HG03457 (cell line): ENCODE data around the gene ZDHHC3.

ENCODE experiments used
- ATAC-seq: cut with Tn5 transposase; IDR thresholded peaks from one replicate; pipeline ENCODE4 v1.9.1; 2021; ENCODE audit warnings: moderate number of reproducible peaks; ENCODE audit not compliant: unreplicated experiment

ZDHHC3 gene

DNA sequence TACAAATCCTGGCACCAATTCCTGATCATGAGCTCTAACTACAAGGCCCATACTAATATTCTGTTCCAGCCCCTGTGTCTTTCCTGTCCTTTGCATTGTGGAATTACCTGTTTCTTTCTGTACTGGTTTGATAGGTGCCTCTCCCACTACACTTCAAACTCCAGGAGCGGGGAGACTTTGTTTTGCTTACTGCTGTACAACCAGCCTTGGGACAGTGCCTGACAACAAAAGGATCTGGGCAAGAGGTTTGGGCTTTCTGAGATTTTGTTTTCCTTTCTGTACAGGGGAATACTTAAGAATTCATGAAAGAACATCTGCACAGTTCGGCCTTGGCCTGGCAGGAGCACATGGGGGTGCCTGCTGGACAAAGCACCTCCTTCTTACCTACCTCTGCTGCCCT, 45.1 kb downstream of the ZDHHC3 start:
- ATAC-seq = no peak

DNA sequence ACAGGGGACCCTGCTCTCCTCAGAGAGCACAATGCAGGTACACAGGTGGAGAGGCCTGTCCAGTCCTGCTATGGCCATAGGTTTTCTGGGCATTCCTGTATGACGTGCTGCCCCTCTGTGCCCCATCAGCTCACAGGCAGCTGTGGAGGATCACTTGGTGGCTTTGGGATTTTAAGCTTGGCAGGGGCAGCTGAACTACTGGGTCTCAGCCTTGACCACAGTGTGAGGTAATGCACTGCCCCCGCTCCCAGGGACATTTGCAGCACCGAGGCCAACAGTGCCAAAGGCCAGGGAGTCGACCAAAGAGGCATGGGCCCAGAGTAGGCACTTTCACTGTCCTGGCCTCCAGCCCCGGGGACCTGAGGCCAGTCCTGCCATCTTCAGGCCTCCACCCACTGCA, 46.2 kb downstream of the ZDHHC3 start:
- no peak for ATAC-seq

DNA sequence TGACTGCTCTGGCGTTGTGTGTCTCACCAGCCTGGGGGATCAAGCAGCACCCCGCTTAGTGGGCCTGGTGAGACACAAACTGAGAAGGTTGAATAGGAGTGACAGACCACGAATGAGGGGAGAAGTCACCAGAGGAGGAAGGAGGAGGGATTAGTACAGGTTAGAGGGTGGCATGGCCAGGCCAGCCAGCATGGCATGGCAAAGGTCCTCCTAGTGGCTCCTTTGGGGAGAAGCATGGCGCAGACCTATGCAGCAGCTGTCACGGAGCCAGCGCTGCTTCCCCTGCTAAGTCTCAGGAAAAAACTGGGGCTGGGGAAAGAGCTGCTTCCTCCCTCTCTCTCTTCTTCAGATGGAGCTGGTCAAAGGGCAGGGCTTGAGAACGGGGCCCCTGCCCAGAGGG, 48.6 kb downstream of the ZDHHC3 start:
- ATAC-seq = no peak

DNA sequence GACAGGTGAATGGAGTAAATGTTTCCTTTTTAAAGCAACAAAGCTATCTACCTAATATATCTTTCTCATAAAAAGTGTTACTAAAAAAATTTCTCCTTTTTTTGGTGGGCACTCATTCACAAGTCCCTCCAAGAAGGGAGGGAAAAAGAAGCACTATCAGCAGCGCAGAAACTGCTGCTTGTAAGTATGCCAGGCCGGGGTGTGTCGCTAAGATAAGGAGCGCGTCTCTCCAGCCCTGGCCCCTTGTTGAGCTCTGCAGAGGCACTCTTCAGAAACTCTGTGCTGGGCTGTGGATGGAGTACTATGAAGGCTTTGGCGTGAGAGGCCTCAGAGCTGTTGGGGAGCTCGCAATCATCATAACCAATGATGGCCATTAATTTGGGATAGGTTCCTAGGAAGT, 49.1 kb downstream of the ZDHHC3 start:
- no peak for ATAC-seq

DNA sequence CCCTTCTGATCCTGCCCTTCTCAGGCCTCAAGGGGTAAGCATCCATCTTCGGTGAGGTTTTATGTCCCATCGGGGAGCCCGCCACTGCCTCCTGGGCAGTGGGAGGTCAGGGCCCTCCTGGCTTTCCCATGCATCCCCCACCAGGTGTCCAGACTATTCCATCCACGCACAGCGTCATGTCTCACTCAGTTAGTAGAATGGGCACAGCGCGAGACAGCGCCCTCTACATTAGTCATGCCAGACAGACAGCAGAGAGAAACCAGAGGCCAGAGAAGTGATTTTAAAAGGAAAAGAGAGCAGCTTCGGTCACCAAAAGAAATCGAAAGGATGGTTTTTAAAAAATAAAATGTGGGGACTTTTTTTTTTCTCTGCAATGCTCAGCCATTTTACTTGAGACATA, 49.8 kb downstream of the ZDHHC3 start:
- no peak for ATAC-seq

DNA sequence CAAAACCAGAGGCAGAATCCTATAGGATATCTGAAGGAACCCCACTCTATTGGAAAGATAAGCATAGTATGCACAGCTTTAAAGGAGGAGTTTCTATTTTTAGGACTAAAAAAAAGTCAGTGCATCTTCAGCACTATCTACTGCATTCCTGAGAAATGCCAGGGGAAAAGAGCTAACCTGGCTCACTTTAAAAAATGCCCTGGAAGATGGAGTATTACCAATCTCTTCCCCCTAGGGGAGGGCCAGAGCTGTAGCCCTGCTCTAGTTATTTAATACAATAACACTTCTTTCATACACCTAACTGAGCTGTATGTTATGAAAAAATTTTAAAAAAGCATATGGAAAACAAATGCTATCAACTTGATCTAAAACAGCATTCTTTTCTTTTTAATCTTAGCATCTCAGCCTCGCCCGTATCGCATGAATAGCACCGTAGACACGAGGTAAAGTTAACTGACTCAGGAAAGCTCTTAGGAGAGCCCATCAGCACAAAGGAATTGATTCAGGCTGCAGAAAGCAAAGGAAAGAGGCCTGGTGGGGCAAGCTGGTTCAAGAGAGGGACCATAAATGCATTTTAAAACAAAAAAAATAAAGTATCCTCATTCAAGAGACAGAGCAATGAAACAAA, 51.4 kb downstream of the ZDHHC3 start:
- ATAC-seq = no peak

DNA sequence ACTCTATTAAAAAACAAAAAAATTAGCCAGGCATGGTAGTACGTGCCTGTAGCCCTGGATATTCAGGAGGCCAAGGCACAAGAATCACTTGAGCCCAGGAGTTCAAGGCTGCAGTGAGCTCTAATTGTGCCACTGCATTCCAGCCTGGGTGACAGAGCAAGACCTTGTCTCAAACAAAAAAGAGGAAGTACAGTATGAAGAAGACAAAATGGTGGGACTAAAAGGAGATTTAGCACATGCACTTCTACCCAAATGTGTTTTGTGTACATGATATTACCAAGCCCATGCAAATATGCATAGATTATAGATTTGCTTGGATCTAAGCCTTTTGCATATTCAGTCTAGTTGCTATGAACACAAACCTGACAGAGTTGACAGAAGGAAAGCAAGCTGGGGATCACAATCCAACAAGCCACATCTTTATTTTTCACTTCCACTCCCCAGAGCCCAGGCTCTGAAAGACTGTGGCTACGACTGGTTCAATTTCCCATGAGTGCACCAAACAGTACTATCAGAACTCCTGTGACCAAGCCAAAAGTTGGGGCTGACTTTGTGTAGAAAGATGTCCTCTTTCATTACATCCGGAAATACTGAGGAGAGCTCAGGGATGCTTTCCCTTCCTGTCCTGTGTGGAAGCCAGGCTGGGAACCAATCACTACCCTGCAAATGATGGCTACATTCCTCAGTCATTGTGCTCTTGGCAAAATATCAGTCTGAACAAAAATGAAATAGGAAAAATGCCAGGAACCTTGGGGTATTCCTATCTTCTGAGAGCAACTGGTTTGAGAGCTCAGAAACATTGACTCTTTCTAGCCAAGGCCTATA, 52.1 kb downstream of the ZDHHC3 start:
- ATAC-seq = no peak

DNA sequence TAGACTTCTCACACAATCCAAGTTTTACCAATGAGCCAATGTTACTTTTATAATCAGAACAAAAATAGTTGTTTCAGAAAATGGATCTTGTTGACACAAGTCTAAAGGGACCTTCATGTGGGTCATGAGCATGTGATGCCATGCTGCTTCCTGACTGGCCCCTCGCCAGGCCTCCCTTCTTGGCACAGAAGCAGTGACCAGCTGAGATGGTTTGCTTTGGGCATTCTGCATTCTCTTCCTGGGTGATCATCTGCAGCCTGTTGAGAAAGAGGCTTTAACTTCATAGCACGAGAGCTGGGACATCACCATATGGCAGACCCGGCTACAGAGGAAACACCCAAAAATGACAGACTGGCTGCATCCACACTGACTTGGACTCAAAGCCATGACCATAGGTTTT, 55.9 kb downstream of the ZDHHC3 start:
- ATAC-seq = no peak

DNA sequence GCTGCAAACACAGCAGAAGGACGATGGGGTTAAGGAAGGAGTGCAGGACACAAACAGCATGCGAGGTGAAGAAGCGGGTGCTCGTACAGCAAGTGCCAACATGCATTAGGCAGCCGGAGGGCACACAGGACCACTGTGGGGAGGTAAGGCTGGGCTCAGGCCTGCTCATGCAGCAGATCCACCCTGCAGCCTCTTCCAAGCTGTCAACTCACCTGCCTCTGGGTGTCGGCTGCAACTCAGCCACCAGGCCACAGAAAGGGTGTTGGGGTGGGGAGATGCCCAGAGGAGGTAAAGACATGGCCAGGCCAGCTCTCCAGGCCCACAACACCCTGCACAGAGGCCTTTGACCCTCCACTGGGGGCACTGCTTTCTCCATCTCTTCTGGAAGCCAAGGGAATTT, 57.4 kb downstream of the ZDHHC3 start:
- no peak for ATAC-seq

DNA sequence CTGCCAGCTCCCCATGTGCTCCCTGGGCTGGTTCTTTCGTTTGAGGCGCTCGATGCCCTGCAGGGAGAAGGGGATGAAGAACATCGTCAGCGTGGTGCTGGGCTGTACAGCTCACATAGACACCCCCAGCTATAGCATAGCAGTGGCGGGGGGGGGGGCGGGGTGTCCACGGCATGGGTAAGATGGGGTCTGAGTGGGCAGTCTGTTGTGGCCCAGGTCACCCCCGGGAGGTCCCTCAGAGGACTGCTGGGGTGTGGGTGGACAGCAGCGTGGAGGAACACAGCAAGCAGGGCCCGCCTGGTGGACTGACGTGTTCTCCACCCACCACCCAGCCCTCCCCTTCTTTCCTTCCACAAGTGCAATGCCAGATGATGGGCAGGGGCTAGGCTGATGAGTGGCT, 57.9 kb downstream of the ZDHHC3 start:
- ATAC-seq = no peak

DNA sequence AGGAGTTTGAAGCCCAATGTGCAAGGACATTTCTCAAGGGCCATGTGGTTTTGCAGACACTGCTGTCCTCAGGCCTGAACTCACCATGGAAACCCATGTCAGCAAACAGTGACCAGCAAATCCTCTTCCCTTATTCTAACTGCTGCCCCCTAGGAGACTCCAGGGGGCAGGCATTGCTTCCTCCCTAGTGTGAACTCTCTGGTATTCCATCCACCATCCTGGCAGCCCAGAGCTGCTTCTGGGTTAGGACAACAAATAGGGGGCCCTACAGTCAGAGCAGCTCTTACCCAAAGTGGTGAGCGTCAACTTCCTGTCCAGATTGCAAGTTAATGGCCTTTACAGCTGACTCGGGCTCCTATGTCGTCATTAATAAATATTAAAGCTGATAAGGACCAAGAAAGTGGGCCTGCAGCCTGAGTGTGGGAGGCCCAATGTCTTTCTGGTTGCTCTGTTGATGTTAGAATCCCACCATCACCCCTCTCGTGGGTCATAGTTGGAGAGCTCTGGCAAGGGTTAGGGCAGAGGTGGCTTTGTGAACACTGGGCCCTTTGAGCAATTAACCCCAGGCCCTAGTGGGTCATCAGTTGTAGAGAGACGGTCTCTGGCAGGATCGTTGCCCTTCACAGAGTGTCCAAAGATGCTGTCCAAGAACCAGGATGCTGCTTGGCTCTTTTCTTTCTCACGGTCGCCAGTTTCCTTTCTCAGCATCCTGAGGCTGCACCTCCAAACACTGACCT, 60.1 kb downstream of the ZDHHC3 start:
- ATAC-seq = no peak

DNA sequence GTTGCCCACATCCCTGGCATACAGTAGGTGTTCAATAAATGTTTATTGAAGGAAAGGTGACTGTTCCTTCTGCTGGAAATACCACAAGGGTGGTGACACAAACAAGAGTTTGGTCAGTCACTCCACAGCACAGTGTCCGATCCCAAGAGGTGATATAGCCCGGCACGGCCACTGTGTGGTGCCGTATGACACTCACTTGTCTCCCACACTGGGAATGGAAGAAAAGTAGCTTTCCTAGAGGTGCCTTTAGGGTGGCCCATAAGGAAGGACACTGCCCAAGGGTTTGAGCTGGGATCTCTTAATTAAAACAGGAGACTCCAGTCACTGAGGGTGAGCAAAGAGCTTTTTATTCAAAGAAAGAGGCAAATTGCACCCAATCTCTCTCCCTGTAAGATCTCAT, 61.0 kb downstream of the ZDHHC3 start:
- ATAC-seq = no peak

DNA sequence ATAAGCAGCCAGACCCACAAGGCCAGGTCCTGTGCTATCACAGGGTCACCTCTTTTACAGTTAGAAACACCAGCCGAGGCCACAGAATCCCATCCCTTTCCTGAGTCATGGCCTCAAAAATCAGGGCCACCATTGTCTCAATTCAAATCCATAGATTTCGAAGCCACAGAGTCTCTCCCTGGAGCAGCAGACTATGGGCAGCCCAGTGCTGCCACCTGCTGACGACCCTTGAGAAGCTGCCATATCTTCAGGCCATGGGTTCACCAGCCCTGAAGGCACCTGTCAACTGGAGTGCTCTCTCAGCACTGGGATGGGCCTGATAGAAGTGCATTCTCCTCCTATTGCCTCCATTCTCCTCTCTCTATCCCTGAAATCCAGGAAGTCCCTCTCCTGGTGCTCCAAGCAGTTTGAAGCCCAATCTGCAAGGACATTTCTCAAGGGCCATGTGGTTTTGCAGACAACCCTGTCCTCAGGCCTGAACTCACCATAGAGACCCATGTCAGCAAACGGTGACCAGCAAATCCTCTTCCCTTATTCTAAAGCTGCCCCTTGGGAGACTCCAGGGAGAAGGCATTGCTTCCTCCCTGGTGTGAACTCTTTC, 62.0 kb downstream of the ZDHHC3 start:
- ATAC-seq = no peak

DNA sequence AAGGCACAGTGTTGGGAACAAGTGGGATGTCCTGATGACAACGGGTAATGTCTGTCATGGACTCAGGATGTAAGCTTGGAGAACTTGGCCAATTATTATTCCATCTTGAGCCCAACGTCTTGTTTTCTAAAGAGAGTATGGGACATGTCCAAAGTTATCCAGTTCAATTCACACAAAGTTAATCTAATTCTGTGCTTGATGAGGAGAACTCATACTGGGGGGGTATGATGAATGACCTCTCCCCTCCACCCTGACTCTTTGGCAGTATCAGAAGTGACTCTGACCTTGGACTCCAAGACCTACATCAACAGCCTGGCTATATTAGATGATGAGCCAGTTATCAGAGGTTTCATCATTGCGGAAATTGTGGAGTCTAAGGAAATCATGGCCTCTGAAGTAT, 65.3 kb downstream of the ZDHHC3 start:
- no peak for ATAC-seq

DNA sequence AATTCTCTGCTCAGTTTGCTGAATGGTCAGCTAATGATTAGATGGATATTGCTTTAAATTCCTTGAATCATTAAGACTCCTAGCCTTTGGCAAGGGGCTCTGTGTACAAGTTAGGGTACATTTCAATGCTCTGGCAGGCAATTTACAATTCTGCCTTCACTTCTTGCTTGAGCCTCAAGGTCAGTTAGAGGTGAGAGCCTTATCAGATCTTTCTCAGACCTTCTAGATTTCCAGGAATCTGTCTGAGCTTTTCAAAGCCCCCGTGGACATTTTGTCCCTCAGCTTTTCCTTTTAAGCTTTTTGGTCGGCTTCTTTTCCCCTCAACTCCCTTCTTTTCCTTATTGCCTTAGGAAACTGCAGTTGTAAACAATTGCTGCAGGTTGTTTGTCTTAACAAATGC, 66.9 kb downstream of the ZDHHC3 start:
- ATAC-seq = no peak

DNA sequence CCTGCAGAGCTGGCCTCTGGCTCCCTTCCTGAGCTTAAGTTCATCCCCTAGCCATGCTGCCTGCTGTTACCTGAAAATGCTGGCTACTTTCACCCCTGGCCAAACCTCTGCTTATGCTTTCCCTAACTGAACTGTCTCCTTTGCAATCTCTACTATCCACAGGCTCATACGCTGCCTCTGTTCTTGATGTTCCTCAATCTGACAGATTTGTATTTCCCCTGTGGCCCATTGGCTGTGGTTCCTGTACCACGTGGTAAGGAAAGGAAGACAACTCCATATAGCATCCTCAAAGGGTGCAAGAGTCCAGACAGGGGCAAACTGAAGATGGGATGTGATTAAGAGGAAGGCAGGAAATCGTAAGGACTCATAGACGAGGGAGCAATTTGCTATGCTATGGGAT, 68.4 kb downstream of the ZDHHC3 start:
- ATAC-seq = no peak

DNA sequence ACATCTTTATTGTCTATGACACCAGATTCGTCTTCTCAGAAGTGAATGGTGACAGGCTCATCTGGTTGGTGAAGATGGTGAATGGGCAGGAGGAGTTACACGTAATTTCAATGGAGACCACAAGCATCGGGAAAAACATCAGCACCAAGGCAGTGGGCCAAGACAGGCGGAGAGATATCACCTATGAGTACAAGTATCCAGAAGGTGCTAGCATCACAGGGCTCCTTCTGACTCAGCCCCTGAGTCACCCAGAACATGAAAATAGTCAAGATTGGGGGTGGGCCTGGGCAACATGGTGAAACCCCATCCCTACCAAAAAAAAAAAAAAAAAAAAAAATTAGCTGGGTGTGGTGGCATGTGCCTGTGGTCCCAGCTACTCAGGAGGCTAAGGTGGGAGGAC, 69.0 kb downstream of the ZDHHC3 start:
- no peak for ATAC-seq

DNA sequence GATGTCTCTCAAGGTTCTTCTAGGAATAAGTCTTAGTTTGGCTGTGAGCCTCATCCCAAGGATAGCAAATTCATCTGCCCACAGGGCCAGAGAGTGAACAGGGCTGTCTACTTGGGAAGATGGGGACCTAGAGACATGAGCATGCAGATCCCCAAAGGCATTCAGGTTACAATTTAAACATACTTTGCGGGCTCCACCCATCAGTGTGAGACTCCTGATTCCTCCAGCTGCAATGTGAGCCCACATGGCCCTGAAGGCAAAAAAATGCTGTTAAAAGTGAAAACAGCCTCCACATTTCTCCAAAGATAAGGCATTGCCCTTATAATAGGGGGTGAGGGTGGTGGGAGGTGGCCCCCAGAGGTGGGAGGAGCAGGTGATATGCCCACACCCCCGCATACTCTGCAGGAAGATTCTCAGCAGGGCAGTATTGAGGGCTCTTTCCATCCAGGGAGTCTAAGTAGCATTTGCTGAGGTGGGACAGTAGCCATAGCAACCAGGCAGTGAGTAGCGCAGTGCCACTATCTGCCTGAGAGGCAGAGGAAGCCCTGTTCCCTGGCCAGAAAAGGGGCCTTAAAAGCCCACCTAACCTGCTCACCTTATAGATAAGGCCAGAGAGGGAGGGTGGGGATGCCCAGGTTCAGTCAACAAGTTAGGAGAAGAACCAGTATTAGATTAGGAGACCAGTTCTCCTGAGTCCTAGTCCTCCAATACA, 70.4 kb downstream of the ZDHHC3 start:
- ATAC-seq = no peak

DNA sequence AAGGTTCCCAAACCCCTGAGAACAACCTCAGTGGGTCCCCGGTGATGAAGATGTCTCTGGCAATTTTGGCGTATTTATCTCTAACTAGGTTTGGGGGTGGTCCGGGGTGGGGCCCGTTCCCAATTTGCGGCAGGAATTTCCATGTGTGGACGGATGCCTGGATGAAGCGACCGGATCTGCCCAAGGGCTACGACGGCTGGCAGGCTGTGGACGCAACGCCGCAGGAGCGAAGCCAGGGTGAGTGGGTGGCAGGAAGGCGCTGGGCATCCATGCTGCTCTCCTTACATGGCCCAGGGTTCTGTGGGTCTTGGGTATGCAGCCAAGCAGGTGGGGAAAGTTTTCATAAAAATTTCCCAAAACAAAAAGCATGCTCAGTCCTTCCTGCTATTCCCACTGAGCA, 72.2 kb downstream of the ZDHHC3 start:
- ATAC-seq = no peak

DNA sequence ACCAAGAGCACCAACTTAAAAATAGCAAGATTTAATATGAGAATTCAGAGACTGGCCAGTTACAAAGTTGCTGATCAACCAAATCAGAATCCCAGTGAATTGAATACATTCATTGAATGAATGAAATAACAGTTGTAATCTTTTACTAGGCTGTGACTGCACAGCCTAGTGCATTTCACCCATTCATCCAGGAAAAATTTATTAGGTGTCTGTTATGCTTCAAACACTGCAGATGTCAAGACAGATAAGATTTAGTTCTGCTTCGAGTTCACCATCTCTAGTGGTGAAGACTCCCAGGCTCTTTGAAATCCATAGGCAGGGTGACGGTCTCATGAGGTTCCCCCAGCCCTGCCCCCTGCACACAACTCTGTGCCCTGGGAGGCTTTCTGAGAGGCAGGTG, 72.7 kb downstream of the ZDHHC3 start:
- ATAC-seq = no peak

DNA sequence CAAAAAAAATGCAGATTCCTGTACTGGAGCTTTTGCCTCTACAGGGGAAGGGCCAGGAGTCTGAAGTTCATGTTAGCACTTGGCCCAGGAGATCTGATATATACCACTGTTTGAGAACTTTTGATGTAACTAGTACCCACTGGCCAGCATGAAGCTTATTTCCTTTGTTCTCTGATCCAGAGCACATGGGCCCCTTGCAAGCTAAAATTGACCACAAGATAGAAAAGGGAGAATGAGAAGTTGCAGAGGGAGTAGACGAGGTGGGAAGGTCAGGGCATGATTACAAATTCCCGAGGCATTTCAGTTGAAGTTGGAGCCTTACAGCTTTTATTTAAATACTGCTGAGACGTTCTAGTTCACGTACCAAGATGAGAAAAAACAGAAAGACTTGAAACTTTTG, 73.3 kb downstream of the ZDHHC3 start:
- ATAC-seq = no peak
